Stimulated activated naive CD8-positive, alpha-beta T cell treated with anti-CD3 and anti-CD28 coated beads, Interleukin-15, Interleukin-2, amounts not matched to agents 100 ng/mL and 50 ng/mL, for 24 hours (primary cell): ENCODE data around the gene KCNG3.
A peak's percentile ranks its signal among the peaks of the same experiment; 100 is the strongest.
"Not testable (repeated sequence)": the region's sequence is repeated elsewhere in the genome, so short reads cannot be mapped to it uniquely, and the experiment has no call there.

Experiments
- H3K27ac Mint-ChIP-seq: one replicate; pipeline ENCODE4 v1.8.0; 2021; ENCODE audit warnings: mild to moderate bottlenecking, mixed read lengths
- H3K27me3 Mint-ChIP-seq: one replicate; pipeline ENCODE4 v1.8.0; 2021; ENCODE audit warnings: mixed read lengths
- H3K36me3 Mint-ChIP-seq: one replicate; pipeline ENCODE4 v1.8.0; 2021; ENCODE audit warnings: low read depth, mixed read lengths
- H3K4me1 Mint-ChIP-seq: one replicate; pipeline ENCODE4 v1.8.0; 2021; ENCODE audit warnings: low read depth, mixed read lengths
- H3K4me3 Mint-ChIP-seq: one replicate; pipeline ENCODE4 v1.8.0; 2021; ENCODE audit warnings: mild to moderate bottlenecking, mixed read lengths
- H3K9me3 Mint-ChIP-seq: one replicate; pipeline ENCODE4 v1.8.0; 2021; ENCODE audit warnings: mixed read lengths

Gene KCNG3

GRCh38 chr2:42424033-42424432 lies 69.7 kb downstream of the KCNG3 start:
- Mint-ChIP-seq H3K36me3 (no peaks in the 10 kb centered on the region), H3K4me1 (peaks cover 25% of the 10 kb centered on the region), H3K4me3 (no peak overlapping the region), H3K27ac (no peak overlapping the region), H3K9me3 (no peaks in the 10 kb centered on the region), H3K27me3 (peaks cover 9% of the 10 kb centered on the region)

GRCh38 chr2:42421601-42422239 lies 72.1 kb downstream of the KCNG3 start:
- Mint-ChIP-seq H3K4me3 (no peak overlapping the region), H3K27ac (no peak overlapping the region), H3K4me1 (peaks cover 37% of the 10 kb centered on the region), H3K36me3 (no peaks in the 10 kb centered on the region), H3K27me3 (peaks cover 9% of the 10 kb centered on the region), H3K9me3 (no peaks in the 10 kb centered on the region)

- peaks cover 37% of the 10 kb centered on the region for H3K4me1 Mint-ChIP-seq
- peak overlapping the region; percentile 14 for H3K4me3 Mint-ChIP-seq
- H3K27ac Mint-ChIP-seq = peak overlapping the region; percentile 42
- no peaks in the 10 kb centered on the region for H3K9me3 Mint-ChIP-seq
- H3K36me3 Mint-ChIP-seq = no peaks in the 10 kb centered on the region
- H3K27me3 Mint-ChIP-seq = peaks cover 9% of the 10 kb centered on the region
Observed at GRCh38 chr2:42421157-42421485, 72.7 kb downstream of the KCNG3 start.

- H3K9me3 Mint-ChIP-seq = peaks cover 23% of the 10 kb centered on the region
- peaks cover 6% of the 10 kb centered on the region for H3K36me3 Mint-ChIP-seq
- H3K4me3 Mint-ChIP-seq = no peak overlapping the region
- no peaks in the 10 kb centered on the region for H3K27me3 Mint-ChIP-seq
- peaks cover 15% of the 10 kb centered on the region for H3K4me1 Mint-ChIP-seq
- H3K27ac Mint-ChIP-seq = no peak overlapping the region
Observed at GRCh38 chr2:42414648-42415047, 79.1 kb downstream of the KCNG3 start.

- Mint-ChIP-seq H3K4me3 (no peak overlapping the region), H3K9me3 (peaks cover 23% of the 10 kb centered on the region), H3K36me3 (peaks cover 6% of the 10 kb centered on the region), H3K27me3 (no peaks in the 10 kb centered on the region), H3K4me1 (peaks cover 12% of the 10 kb centered on the region), H3K27ac (no peak overlapping the region)
Observed at GRCh38 chr2:42414158-42414557, 79.6 kb downstream of the KCNG3 start.

- Mint-ChIP-seq H3K27me3 (no peaks in the 10 kb centered on the region), H3K27ac (no peak overlapping the region), H3K4me3 (no peak overlapping the region), H3K4me1 (no peaks in the 10 kb centered on the region), H3K9me3 (peaks cover 23% of the 10 kb centered on the region), H3K36me3 (peaks cover 6% of the 10 kb centered on the region)
Observed at GRCh38 chr2:42410742-42411514, 82.9 kb downstream of the KCNG3 start.

- Mint-ChIP-seq H3K36me3 (no peaks in the 10 kb centered on the region), H3K27ac (no peak overlapping the region), H3K27me3 (no peaks in the 10 kb centered on the region), H3K4me3 (no peak overlapping the region), H3K4me1 (no peaks in the 10 kb centered on the region), H3K9me3 (no peaks in the 10 kb centered on the region)
Observed at GRCh38 chr2:42408009-42408408, 85.8 kb downstream of the KCNG3 start.

- no peaks in the 10 kb centered on the region for H3K27me3 Mint-ChIP-seq
- no peaks in the 10 kb centered on the region for H3K36me3 Mint-ChIP-seq
- no peaks in the 10 kb centered on the region for H3K9me3 Mint-ChIP-seq
- H3K4me1 Mint-ChIP-seq = no peaks in the 10 kb centered on the region
- H3K27ac Mint-ChIP-seq = no peak overlapping the region
- no peak overlapping the region for H3K4me3 Mint-ChIP-seq
Observed at GRCh38 chr2:42407476-42407875, 86.3 kb downstream of the KCNG3 start.

GRCh38 chr2:42404676-42405075 lies 89.1 kb downstream of the KCNG3 start:
- Mint-ChIP-seq H3K4me1 (no peaks in the 10 kb centered on the region), H3K27ac (no peak overlapping the region), H3K27me3 (no peaks in the 10 kb centered on the region), H3K4me3 (no peak overlapping the region), H3K36me3 (no peaks in the 10 kb centered on the region), H3K9me3 (no peaks in the 10 kb centered on the region)

GRCh38 chr2:42401773-42402172 lies 92.0 kb downstream of the KCNG3 start:
- no peak overlapping the region for H3K27ac Mint-ChIP-seq
- H3K4me1 Mint-ChIP-seq = no peaks in the 10 kb centered on the region
- H3K9me3 Mint-ChIP-seq = no peaks in the 10 kb centered on the region
- no peaks in the 10 kb centered on the region for H3K27me3 Mint-ChIP-seq
- H3K4me3 Mint-ChIP-seq = no peak overlapping the region
- H3K36me3 Mint-ChIP-seq = no peaks in the 10 kb centered on the region

- not testable (repeated sequence) for H3K9me3 Mint-ChIP-seq, H3K27ac Mint-ChIP-seq, H3K4me3 Mint-ChIP-seq, H3K36me3 Mint-ChIP-seq, H3K27me3 Mint-ChIP-seq, H3K4me1 Mint-ChIP-seq
Observed at GRCh38 chr2:42398052-42398451, 95.7 kb downstream of the KCNG3 start.

GRCh38 chr2:42393320-42393719 lies 100.5 kb downstream of the KCNG3 start:
- not testable (repeated sequence) for H3K36me3 Mint-ChIP-seq, H3K27me3 Mint-ChIP-seq, H3K4me3 Mint-ChIP-seq, H3K27ac Mint-ChIP-seq, H3K4me1 Mint-ChIP-seq, H3K9me3 Mint-ChIP-seq

GRCh38 chr2:42392191-42392590 lies 101.6 kb downstream of the KCNG3 start:
- H3K4me1 Mint-ChIP-seq = no peaks in the 10 kb centered on the region
- no peak overlapping the region for H3K4me3 Mint-ChIP-seq
- H3K27ac Mint-ChIP-seq = no peak overlapping the region
- no peaks in the 10 kb centered on the region for H3K27me3 Mint-ChIP-seq
- H3K9me3 Mint-ChIP-seq = no peaks in the 10 kb centered on the region
- no peaks in the 10 kb centered on the region for H3K36me3 Mint-ChIP-seq
